ENCODE data around the gene PHETA2.
"Not testable (repeated sequence)": the region's sequence is repeated elsewhere in the genome, so short reads cannot be mapped to it uniquely, and the experiment has no call there.

Gene PHETA2

DNA sequence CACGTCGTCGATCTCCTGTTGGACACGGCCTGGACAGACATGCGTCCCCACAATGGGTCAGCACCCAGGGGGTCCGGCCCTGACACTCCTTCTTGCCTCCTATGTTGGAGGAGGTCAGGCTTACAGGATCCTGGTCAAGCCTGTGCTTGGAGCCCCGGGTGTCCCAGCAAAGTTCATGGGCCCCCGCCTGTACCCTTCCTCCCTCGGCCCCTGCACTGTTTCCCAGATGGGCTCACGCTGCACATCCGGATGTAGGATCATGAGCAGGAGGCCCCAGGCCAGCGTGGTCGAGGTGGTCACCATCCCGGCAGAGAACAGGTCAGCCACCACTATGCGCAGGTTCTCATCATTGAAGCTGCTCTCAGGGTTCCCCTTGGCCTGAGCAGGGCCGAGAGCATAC is 53.6 kb downstream of the PHETA2 start:
- TF ChIP-seq, protein P1, sequence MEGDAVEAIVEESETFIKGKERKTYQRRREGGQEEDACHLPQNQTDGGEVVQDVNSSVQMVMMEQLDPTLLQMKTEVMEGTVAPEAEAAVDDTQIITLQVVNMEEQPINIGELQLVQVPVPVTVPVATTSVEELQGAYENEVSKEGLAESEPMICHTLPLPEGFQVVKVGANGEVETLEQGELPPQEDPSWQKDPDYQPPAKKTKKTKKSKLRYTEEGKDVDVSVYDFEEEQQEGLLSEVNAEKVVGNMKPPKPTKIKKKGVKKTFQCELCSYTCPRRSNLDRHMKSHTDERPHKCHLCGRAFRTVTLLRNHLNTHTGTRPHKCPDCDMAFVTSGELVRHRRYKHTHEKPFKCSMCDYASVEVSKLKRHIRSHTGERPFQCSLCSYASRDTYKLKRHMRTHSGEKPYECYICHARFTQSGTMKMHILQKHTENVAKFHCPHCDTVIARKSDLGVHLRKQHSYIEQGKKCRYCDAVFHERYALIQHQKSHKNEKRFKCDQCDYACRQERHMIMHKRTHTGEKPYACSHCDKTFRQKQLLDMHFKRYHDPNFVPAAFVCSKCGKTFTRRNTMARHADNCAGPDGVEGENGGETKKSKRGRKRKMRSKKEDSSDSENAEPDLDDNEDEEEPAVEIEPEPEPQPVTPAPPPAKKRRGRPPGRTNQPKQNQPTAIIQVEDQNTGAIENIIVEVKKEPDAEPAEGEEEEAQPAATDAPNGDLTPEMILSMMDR (IDR thresholded peaks at IDR 0.05; ENCODE audit: control insufficient read depth, extremely low read depth, insufficient read depth), result no peak
- no peak overlapping the region for H3K4me3 ChIP-seq (ENCODE audit: low read depth, low read length)
- no peak for DNase-seq (ENCODE audit: low read depth)

DNA sequence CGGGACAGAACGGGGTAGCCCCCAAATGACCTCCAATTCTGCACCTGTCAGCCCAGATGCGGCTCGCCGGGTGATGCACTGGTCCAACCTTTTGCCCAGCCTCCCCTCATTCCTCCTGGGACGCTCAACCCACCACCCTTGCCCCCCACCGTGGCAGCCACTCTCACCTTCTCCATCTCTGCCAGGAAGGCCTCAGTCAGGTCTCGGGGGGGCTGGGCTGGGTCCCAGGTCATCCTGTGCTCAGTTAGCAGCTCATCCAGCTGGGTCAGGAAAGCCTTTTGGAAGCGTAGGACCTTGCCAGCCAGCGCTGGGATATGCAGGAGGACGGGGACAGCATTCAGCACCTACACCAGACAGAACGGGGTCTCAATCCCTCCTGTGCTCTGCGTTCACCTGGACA is 54.0 kb downstream of the PHETA2 start:
- not testable (repeated sequence) for DNase-seq (ENCODE audit: low read depth); H3K4me3 ChIP-seq (ENCODE audit: low read depth, low read length)

Data from LNCaP clone FGC (cell line).